Stimulated activated CD4-positive, alpha-beta T cell treated with anti-CD3 and anti-CD28 coated beads, Interleukin-1b, Interleukin-23, amount 100 ng/mL, for 1 hour (primary cell): ENCODE results near the gene MGMT.

Experiments used
- DNase-seq, 2 donors: peaks; one replicate each; pipeline ENCODE4 v3.0.0-alpha.2; 2020; ENCODE audit warnings: low read depth in 2 of 2

The MGMT gene

DNA sequence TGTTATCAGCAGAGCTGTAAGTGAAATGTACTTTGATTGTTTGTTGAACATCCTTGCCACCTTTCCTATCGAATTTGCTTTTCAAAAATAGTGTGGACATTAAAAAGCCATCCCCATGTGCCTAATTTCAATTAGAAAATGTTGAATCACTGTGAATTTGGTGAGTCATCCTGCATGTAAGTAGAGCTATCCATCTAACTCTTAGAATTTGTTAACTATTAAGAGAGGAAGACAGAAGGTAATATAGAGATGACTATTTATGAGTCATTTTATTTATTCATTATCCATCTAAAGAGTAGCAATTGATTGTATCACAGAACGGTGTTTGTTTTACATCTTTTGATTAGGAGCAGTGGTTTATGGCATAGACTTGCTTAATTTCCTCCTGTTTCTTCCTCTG lies 154.7 kb downstream of the MGMT start:
- DNase-seq: no peak

DNA sequence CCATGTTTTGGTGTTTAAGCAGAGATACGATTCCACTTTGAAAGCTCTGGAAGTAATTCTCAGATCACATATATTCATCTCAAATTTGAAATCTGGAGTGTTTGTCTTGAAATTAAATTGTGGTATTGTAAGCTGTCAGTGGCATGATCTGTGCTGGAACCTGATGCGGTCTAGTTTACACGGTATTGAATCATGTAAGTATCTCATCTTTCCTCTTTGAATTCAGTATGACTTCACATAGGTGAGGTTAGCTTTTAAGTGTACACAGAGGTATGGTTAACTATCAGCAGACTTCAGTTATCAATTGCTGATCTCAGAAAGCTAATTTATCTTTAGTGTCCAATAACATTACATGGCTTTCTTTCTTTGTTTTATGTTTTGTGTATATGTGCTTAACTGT lies 155.2 kb downstream of the MGMT start:
- no peak for DNase-seq

DNA sequence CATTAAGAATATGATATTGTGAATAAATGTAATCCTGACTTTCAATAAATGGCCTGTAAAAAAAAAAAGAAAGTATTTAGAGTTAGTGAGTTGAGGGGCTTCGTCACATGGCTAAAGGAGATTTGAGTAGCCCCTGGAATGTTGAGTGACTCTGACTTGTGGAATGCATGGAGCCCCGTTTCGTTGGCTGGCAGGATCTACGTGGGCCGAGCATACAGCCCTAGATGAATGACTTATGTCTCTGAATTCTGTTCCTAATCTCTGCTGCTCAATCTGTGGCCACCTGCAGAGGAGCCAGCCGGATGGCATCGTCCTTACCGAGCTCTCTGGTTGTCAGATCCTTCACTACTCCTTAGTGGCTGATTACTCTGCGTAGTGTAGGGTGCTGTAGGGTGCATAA lies 155.7 kb downstream of the MGMT start:
- no peak for DNase-seq

DNA sequence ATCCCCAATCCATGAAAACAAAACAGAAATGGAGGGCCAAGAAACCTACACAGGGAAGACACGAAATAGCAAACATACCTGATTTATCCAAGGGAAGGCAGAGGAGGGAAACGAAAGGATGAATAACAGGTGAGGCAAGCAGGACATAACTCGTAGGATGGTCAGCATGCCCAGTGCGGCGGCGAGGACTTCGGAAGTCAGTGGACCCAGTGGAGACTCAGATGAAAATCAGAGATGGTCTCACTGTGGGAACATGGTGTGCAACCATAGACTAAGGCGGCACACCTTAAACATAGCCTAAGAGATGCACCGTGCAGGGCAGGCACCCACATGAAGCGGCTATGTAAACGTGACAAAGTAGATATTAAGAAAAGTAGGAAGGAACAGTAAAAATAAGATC lies 157.5 kb downstream of the MGMT start:
- no peak for DNase-seq

DNA sequence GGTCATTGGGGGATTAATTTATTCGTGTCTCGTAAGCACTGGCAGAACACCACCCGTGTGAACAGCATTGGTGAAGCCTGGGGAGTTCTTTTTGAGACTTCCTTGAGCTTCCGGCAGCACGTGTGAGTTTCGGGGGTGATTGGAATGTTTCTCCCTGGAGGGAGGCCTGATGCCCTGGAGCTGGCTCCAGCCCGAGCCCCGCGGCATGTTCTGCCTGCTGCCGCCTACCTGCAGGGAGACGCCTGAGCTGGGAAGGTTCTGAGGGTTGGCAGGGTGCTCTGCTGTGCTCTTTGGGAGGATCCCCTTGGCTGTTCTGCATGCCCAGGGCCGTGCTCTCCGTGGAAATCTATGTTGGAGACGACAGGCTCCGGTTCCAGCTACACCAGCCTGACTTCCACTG lies 159.3 kb downstream of the MGMT start:
- DNase-seq: no peak

DNA sequence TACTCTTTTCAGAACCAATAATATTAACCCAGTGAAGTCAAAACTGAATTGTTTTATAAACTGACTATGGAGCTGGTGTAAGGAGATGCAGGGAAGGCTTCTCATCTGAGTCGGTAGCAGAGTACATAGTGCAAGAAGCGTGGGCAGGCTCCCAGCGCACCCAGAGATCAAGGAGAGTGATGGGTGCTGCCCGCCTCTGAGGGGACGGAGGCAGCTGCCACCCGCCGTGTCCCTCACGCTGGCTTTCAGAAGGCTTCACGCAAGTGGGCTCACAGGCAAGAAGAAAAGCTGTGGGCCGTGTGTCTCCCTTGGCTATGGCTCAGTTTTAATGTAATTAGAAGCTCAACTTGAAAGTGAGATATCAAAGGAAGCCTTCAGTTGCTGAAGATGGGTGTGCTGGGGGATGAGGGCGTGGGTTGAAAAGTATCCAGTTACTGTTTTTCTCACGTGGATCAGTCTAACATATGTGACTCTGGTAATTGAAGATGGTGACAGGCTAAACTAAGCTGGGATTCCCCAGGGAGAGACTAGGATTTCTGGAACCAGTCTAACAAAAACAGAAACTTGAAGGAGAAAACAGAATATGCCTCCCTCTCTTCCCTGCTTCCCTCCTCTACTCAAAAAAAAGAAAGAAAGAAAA lies 159.9 kb downstream of the MGMT start:
- DNase-seq: no peak

DNA sequence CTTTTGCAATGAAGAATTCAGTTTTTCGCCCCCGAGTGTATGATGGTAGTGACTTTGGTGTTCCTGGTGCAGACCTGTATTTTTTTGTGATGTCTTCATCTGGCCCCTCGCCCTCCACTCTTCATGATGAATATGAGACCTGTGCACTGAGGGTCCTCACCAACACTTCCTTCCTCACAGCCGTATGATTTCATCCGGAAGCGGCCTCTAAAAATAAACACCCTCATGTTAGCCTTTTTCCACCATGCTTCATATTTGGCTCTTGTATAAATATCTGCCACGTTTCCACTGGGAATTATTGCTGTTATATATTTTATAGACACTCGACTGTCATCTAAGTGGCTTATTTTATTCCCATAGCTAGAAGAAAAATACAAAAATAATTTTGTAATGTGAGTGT lies 160.4 kb downstream of the MGMT start:
- no peak for DNase-seq

DNA sequence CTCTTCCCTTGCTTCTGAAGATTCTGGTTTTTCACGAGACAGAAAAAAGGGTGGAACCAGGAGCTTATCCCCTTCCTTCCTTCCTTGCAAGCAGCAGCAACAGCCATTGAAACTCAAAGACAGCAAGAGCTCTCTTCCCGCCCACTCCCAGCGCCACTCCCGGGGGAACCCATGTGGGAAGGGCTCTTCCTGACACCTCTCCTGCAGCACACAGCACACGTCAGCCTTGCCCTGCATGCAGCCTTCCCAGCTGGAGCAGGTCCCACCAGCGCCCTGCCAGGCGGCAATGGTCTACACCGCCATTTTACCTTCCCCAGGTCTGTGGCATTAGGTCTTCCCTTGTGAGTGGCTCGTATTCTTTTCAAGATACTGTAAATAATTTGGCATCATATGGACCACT lies 161.8 kb downstream of the MGMT start:
- DNase-seq: no peak

DNA sequence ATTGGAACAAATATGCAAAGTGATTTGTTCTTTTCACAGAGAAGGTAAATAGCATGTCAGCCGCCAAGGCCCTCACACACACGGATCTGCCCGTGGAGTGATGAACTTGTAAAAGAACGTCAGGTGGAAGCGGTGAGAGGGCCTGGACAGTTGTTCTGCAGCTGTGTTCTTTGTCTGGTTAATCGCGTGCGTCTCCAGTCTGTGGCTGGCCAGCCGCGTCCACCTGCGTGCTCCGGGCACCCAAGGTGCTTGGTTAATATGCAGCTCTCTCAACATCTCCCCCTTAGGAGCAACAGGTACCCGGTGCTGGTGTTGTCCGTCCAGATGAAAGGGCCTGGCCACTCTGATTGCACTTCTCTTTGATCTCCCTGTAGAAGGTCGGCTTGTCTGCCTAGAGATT lies 162.9 kb downstream of the MGMT start:
- no peak for DNase-seq

DNA sequence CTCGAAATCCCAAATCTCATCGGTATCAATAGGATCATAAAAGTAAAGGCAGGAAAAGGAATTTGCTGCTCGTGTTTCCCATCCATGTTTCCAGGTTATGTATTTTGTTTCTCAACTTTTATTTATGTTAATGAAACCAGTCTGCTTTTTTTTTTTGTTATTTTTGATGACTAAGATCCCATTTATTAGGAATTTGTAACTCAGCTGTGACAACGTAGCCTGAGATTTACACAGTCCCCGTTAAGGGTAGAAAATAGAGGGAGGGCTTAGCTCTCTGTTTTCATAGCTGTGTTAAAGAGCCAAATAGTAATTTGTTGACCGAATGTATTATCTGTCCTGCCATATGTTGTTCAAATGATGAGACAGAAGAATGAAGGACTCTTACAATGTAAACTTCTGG lies 164.0 kb downstream of the MGMT start:
- DNase-seq: no peak

DNA sequence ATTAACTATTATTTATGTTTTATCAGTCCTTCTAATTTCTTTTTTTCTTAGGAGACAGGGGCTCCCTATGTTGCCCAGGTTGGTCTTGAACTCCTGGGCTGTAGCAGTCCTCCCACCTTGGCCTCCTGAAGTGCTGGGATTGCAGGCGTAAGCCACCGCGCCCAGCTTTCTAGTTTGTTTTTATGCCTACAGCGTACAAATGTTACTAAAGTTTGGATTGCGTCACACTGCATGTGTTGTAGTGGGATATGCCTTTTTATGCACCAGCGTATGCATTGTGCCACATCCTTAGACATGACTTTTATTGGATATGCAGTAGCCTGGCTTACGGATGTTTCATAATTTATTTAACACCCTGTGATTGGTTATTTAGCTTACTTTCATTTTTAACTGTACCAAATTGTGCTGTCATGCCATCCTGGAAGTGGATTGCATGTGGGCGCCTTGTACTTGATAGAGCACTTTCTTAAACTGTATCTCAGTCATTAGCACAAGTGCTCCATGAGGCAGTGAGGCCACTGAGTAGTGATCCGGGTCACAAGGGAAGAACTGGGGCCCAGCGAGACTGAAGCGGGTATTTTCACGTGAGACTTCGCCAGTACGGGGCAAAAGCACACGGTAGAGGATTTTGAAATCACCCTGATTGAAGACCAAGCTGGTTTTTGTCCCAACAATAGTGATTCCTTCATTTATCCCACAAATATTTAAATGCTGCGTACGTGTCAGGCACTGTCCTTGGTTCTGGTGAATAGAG lies 165.0 kb downstream of the MGMT start:
- no peak for DNase-seq

DNA sequence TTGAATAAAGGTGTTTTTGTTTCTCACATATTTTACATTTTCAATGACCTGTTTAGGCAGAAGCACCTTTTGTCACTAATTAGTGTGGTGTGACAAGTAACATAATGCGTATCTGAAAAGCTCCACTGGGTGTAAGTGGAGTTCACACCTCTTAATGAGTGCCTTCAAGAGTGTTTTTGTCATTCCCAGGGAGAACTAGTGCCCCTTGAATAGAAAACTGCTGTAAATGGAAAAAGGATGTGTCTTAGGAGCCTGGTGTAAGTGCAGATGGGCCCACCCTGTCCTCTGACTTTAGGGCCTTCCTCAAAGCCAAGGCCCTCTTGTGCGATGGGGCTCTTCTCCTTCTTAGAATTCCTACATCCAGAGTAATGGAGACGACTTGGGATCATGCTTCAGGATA lies 170.0 kb downstream of the MGMT start:
- no peak for DNase-seq

DNA sequence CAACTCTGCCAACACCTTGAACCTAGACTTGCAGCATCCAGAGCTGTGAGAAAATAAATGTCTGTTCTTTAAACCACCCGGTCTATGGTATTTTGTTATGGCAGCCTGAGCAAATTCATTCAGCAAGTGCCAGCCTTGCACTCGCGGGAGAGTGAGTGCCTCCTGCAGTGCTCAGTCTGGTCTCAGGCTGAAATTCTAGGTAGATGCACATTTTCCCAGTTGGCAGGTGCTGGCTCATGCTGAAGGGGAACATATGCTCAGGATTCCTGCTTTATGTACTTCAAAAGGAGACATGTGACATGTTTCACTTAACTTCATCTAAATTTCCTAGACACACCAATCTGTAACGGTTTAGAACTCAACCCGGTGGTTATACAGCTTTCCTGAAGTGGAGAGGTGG lies 170.8 kb downstream of the MGMT start:
- no peak for DNase-seq

DNA sequence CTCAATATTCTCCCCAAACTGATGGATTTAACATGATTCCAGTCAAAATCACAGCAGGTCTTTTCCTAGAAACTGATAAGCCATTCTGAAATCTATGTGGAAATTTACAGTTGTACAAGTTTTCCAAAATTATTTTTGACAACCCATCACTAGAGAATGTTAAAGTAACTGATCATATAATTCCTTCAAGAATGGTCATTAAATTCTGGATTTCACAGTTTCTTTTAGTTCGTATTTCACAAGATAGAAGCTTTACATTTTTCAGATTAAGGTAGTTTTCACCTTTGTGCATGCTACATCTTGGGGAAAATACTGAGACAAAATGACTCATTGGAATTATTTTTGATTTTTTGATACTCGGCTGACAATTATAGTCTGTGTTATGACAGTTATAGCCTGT lies 174.3 kb downstream of the MGMT start:
- no peak for DNase-seq

DNA sequence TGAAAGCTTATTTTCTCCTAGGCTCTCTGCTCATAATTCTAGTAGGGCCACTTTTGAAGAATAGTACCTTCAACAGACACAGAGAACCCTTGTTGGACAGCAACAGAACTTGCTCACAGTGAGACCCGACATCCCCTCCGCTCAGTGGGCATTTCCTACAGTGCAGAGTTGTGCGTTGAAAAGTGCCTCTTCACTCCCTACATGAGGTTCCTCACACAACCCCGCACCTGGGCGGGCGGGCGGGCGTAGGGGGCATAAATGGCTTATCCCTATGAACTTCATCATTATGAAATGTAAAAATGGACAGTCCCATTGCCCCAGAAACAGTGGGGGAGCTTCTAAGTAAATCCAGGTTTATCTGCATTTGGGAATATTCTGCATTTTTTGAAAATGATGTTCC lies 174.9 kb downstream of the MGMT start:
- DNase-seq: no peak

DNA sequence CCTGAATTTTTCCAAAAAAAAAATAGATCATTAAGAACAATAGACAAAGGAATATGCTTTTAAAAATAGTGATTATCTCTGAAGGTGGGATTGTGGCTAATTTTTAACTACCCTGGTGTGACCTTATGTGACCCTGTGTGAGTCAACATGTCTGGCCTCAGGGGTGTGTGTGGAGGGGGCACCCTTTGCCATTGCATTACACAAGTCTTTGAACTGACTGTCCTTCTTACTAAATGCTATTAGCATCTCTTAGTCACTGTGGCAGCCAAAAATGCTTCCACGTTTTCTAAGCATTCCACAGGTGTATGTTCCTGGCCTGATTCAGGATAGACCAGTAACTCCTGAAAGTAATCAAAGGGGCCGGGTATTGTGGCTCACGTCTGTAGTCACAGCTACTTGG lies 175.4 kb downstream of the MGMT start:
- DNase-seq: no peak

DNA sequence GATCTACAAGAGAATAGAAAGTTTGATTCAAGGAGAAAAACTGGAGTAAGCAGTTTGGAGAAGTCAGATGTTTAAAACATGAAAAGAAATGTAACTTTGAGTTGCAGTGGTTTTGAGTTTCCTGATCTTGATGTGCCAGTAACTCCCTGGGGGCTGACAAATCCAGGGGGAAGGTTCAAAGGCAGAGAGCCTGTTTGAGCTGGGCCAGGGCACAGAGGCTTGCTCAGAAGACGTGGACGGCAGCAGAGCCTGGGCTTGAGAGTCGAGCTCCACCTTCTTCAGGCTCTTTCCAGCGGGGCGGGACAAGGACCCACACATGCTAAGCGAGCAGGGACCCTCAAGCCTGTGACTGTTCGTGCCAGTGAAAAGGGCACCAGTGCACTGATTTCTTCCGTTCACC lies 176.2 kb downstream of the MGMT start:
- DNase-seq: no peak

DNA sequence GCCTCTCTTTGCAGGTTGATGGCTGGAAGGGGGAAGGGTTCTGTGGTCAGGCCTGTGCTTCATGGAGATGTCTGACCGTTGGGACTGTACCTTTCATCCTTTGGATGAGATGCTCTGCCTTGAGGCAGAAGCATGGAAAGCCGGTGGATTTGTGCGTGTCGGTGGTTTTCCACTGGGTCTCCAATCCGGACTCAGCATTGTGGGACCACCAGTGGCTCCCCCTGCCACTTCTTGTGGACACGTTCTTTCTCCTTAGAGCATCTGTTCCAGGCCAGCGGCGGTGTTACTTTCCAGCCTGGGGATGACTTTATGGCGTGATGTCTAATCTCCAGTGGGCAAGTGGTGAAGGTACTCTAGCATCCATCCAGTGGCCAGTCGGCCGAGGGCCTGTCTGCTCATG lies 178.4 kb downstream of the MGMT start:
- no peak for DNase-seq

DNA sequence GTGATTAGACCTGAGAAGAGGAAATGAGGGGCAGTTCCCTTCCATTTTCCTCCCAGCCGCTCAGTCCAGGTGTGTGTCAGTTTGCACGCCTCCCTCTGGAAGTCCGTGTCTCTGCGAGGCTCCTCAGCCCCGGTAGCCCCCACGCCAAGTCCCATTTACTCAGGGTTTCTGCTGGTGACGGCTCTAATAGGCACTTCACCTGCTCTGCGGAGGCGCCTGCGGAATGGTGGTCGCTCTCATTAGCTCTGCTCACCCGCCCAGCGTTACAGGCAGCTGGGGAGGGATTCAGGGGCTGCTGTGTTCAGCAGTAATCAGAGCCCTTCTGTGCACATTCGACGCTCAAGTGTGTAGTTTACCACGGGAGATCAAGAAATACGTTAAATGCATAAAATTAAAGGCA lies 179.9 kb downstream of the MGMT start:
- DNase-seq: no peak

DNA sequence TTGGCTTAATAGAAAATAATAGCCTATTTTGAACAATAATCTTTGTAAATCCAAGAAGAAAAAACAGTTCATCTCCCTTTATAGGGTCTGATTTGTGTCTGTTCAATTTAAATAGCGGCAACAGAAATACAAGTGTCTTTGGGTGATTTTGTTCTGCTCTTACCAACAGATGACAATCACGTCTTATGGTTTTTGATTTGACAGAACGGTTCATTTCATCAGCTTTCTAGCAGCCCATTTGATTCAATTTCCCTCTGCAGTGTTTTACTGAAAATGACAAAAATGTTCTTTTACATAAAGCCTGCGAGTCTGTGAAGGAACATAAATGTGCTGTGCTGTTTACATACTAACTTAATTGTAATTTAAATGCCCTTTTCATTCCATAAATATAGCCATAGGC lies 180.5 kb downstream of the MGMT start:
- no peak for DNase-seq

DNA sequence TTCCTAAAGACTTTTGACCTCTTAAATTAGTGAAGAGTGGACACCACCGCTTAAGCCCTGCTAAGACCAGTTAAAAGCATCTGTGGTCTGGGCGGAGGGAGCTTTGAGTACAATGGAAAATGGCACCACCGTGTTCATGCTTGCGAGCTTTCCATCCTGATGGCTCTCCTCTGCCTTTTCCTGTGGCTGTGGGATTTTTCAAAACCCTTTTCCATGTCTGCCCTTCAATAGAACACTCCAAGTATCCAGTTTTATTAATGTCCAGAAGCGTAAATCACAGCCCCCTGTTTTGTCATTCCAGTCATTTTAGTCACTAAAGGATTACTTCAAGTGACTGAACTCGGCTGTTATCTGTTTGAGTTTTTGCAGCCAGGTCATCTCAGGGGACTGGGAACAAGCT lies 181.8 kb downstream of the MGMT start:
- DNase-seq: no peak

DNA sequence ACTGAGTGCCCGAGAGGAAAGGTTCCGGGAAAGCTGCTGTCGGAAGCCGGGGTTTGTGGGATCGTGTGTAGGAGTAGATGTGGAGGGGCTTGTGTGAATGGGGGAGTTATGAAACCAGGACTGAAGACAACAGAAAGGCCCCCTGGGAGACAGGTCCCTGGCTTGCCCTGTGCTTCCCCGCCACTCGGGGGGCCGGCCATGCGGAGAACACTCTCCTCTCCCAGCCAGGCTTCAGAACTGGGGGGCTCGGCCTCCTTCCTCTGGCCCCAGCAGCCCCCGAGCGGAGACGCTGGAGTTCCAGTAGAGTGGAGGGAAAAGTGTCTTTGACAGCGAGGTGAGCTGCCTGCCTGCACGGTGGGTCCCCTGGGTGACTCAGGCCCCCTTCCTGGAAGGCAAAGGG lies 185.0 kb downstream of the MGMT start:
- no peak for DNase-seq

DNA sequence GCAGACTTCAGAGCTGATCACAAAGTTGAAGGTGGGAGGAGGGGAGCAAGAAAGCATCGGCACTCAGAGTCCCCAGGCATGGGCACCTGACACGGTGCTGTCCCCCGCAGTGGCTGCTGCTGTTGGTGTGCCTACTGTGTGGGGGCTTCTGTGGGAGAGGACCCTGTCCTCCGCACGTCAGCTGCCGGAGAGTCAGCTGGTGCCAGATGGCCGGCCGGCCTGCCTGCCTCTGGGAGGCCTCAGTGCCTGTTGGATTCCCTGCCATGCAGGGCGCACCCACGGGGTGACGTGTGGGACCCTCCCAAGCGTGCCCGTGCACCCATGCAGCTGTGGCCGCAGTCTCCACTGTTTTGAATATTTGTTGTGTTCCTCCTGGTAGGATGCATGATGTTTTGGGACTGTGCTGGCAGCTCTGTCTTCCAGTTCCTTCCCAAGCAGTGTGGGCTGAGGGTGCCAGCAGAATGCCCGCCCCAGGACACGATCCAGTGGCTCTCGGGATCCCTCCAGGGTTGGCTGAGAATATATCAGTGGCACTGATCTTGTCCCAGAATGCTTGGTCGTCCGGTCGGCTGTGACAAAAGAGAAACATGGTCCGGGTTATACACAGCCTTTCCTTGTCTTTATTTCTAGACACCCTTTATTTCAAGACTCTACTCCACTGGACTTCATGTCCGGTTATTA lies 185.6 kb downstream of the MGMT start:
- no peak for DNase-seq
